Left hindlimb (tissue), 1 donor: ENCODE measurements around the gene MIA.
"Not testable (repeated sequence)": the region's sequence is repeated elsewhere in the genome, so short reads cannot be mapped to it uniquely, and the experiment has no call there.

Experiments used
- DNase-seq: peaks from one replicate; pipeline ENCODE4 v3.0.0-alpha.2; 2018

Gene MIA

GRCh38 chr19:40825460-40826095, 50.3 kb downstream of the MIA start:
- DNase-seq, result not testable (repeated sequence)

GRCh38 chr19:40826312-40826698, 51.0 kb downstream of the MIA start:
- not testable (repeated sequence) for DNase-seq

- not testable (repeated sequence) for DNase-seq
Observed at GRCh38 chr19:40826699-40827385, 51.5 kb downstream of the MIA start.
